Right lobe of liver (tissue), 6 donors: ENCODE measurements around the gene PGAM5. TPM values are rescaled to one million over a fixed set of nuclear protein-coding genes. Genes with fewer than 3 reads are reported as not detected.
A peak's percentile ranks its signal among the peaks of the same experiment; 100 is the strongest.
"Not testable (repeated sequence)": the region's sequence is repeated elsewhere in the genome, so short reads cannot be mapped to it uniquely, and the experiment has no call there.

Source experiments
- ATAC-seq, 4 donors: fragments of 200-7000 bp; cut with Tn5 transposase; one replicate each; pipeline ENCODE4 v1.9.1; 2020; ENCODE audit warnings: mild to moderate bottlenecking in 4 of 4, moderate library complexity in 4 of 4
- DNase-seq, 3 donors: peaks; one replicate each; pipeline ENCODE4 v3.0.0-alpha.2; 2020
- H3K27ac ChIP-seq, 3 donors: fragments of 200-600 bp; one replicate each; pipeline ENCODE4 v1.8.0; 2022
- H3K27me3 ChIP-seq, 2 donors: fragments of 200-600 bp; one replicate each; pipeline ENCODE4 v1.8.0; 2022
- H3K36me3 ChIP-seq, 4 donors: fragments of 200-600 bp; sonication (generic) in 1 of 4; one replicate each; pipeline versions ENCODE4 v1.5.1 to v1.8.0; 2017 to 2022; ENCODE audit warnings: control low read depth in 1 of 4
- H3K4me1 ChIP-seq, 4 donors: fragments of 200-600 bp; sonication (generic) in 1 of 4; one replicate each; pipeline versions ENCODE4 v1.5.1 to v1.8.0; 2017 to 2022; ENCODE audit warnings: control low read depth in 1 of 4
- H3K4me3 ChIP-seq, 3 donors: fragments of 200-600 bp; one replicate each; pipeline ENCODE4 v1.8.0; 2022
- H3K9me3 ChIP-seq, 4 donors: fragments of 200-600 bp; sonication (generic) in 1 of 4; one replicate each; pipeline versions ENCODE4 v1.5.1 to v1.8.0; 2017 to 2022; ENCODE audit warnings: control low read depth in 1 of 4
- POLR2A ChIP-seq: fragments of 450-650 bp; IDR thresholded peaks from one replicate; pipeline ENCODE4 v1.6.1; 2017; ENCODE audit warnings: antibody characterized with exemption, mild to moderate bottlenecking
- WGBS: methylation state at CpG from one replicate; pipeline ENCODE4 v1.1.6; 2018; ENCODE audit warnings: low coverage, low lambda C conversion rate; ENCODE audit not compliant: insufficient coverage; ENCODE audit errors: missing lambda C conversion rate; 5-methylcytosine and 5-hydroxymethylcytosine counted together
- intact Hi-C, 2 donors: fragments of 100-400 bp; cut with DNase I; formaldehyde crosslinking; loops; one replicate each; pipeline versions ENCODE4 v1.11.2 to v1.14.1; 2022
- total RNA-seq, 6 experiments: library from RNA; depleted of rRNA in 2 of 6; stranded (reverse); fragments of >200 nt in 2 of 6; fragmentation: NEBNext Ultra II Directional in 3 of 6; extraction: Animal tissue kit (Norgen Biotek cat#: 25700) in 3 of 6; gene quantifications; one replicate each; pipeline versions ENCODE4 v1.1.0 to v1.2.4, GENCODE V29; 2016 to 2023
- TF ChIP-seq, protein P1 (sequence below), 4 donors: fragments of 200-600 bp in 3 of 4; fragments of 450-650 bp in 1 of 4; IDR thresholded peaks; one replicate each; pipeline versions ENCODE4 v1.5.1 to v1.8.0; 2016 to 2022; ENCODE audit warnings: antibody characterized with exemption in 4 of 4, mild to moderate bottlenecking in 2 of 4
- donor health status: DM: no; HTN: yes; CAD: no.
- donor health status: DM: no; HTN: no; CAD: no.
- donor health status: DM: no; HTN: no; CAD: no.
- donor health status: DM: no; HTN: yes; CAD: no.
- donor health status: DM: no; HTN: yes; CAD: no.

Gene PGAM5
- total RNA-seq, 6 experiments from 2014 or later, result 22.7 to 50.7 (median 27.6) TPM

DNA sequence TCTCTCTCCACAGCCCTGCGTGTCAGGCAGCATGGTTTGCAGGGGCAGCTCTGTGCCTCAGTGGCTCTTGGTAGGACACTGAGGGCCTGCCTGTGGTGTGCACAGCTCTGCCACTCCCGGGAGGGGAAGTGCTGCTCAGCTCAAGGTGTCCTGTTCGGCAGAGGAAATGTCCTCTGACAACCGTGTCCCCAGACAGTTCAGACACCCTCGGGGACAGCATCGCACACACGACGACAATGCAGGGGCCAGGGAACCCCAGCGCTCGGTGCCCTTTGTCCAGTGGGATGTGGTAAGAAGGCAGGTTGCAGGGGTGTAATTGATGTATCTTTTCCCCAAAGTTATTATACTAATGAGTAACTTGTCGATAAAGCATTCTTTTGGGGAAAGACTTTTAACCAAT, 36.8 kb downstream of the PGAM5 start:
- no peaks in the 10 kb centered on the region for H3K4me1 ChIP-seq
- TF ChIP-seq, protein P1, sequence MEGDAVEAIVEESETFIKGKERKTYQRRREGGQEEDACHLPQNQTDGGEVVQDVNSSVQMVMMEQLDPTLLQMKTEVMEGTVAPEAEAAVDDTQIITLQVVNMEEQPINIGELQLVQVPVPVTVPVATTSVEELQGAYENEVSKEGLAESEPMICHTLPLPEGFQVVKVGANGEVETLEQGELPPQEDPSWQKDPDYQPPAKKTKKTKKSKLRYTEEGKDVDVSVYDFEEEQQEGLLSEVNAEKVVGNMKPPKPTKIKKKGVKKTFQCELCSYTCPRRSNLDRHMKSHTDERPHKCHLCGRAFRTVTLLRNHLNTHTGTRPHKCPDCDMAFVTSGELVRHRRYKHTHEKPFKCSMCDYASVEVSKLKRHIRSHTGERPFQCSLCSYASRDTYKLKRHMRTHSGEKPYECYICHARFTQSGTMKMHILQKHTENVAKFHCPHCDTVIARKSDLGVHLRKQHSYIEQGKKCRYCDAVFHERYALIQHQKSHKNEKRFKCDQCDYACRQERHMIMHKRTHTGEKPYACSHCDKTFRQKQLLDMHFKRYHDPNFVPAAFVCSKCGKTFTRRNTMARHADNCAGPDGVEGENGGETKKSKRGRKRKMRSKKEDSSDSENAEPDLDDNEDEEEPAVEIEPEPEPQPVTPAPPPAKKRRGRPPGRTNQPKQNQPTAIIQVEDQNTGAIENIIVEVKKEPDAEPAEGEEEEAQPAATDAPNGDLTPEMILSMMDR (IDR thresholded peaks at IDR 0.05), result no peak
- TF ChIP-seq POLR2A, result no peak
- no peak overlapping the region for H3K4me3 ChIP-seq
- intact Hi-C loops, result no loop called here
- WGBS, result 97% methylated on average over 9 of the region's 11 CpGs
- no peaks in the 10 kb centered on the region for H3K27me3 ChIP-seq
- peaks cover 7 to 87% (median 33%) of the 10 kb centered on the region in 4 donors for H3K36me3 ChIP-seq
- no peak overlapping the region for H3K27ac ChIP-seq
- DNase-seq, result peak in 1 of 3 donors; percentile 7
- H3K9me3 ChIP-seq, result no peaks in the 10 kb centered on the region
- ATAC-seq, result no peak

DNA sequence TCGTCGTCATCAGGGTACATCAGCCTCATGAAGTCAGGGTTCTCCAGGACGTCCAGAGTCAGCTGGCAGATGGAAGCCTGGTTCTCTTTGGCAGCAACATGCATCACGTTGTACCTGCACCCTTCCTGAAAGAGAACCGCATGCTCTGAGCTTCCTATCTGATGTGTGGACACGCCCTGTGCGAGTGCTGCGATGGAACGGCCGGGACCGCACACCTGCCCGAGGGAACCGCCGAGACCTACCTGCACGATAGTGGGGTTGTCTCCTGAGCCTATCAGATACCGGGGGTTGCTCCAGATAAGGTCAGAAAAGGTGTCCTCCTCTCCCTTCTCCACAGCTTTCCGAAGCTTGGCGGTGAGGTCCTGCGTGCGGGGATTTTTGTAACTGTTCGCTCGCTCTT, 37.3 kb downstream of the PGAM5 start:
- no peak overlapping the region for H3K27ac ChIP-seq
- ATAC-seq (no peak), DNase-seq (peak in 1 of 3 donors; percentile 5)
- TF ChIP-seq, protein P1 (IDR thresholded peaks at IDR 0.05), result no peak
- no peak for TF ChIP-seq POLR2A
- H3K36me3 ChIP-seq, result peaks cover 7 to 87% (median 34%) of the 10 kb centered on the region in 4 donors
- no peak overlapping the region for H3K4me3 ChIP-seq
- H3K9me3 ChIP-seq, result no peaks in the 10 kb centered on the region
- no peaks in the 10 kb centered on the region for H3K27me3 ChIP-seq
- intact Hi-C loops, result no loop called here
- no peaks in the 10 kb centered on the region for H3K4me1 ChIP-seq
- WGBS, result no CpG with 5 or more reads among the region's 22 CpGs

DNA sequence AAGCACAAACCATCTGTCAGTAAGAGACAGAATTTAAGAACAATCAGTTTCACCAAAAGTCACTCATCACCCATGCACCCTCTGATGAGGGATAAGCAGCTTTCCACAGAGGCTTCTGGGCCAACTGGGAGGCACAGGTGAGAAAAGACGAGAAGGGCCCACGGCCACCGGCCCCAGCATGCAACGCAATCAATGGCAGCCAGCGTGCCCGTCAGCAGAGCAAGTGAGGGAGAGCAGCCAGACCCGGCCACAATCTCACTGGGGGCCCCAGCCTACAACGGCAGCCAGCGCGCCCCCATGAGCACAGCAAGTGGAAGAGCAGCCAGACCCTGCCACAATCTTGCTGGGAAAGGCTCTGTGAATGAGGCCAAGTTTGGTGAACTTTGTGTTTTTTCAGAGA, 37.7 kb downstream of the PGAM5 start:
- DNase-seq (peak in 1 of 3 donors; percentile 8), ATAC-seq (no peak)
- no CpG with 5 or more reads among the region's 10 CpGs for WGBS
- H3K27ac ChIP-seq, result no peak overlapping the region
- H3K27me3 ChIP-seq, result no peaks in the 10 kb centered on the region
- intact Hi-C loops, result no loop called here
- TF ChIP-seq, protein P1 (IDR thresholded peaks at IDR 0.05), result no peak
- no peak for TF ChIP-seq POLR2A
- no peaks in the 10 kb centered on the region for H3K4me1 ChIP-seq
- H3K4me3 ChIP-seq, result no peak overlapping the region
- no peaks in the 10 kb centered on the region for H3K9me3 ChIP-seq
- peaks cover 7 to 87% (median 36%) of the 10 kb centered on the region in 4 donors for H3K36me3 ChIP-seq

DNA sequence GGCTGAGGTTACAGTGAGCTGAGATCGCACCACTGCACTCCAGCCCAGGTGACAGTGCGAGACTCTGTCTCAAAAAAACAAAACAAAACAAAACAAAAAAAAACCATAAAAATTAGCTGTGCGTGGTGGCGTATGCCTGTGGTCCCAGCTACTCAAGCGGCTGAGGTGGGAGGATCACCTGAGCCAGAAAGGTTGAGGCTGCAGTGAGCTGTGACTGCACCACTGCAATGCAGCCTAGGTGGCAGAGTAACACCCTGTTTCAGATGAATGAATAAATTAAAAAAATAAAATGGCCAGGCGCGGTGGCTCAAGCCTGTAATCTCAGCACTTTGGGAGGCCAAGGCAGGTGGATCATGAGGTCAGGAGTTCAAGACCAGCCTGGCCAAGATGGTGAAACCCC, 43.0 kb downstream of the PGAM5 start:
- H3K27me3 ChIP-seq, H3K4me3 ChIP-seq, H3K4me1 ChIP-seq, ATAC-seq, intact Hi-C loops, H3K9me3 ChIP-seq, H3K27ac ChIP-seq, DNase-seq: not testable (repeated sequence)
- WGBS, result 100% methylated on average over 5 of the region's 7 CpGs
- H3K36me3 ChIP-seq, result peaks cover 0 to 52% (median 28%) of the 10 kb centered on the region in 4 donors

DNA sequence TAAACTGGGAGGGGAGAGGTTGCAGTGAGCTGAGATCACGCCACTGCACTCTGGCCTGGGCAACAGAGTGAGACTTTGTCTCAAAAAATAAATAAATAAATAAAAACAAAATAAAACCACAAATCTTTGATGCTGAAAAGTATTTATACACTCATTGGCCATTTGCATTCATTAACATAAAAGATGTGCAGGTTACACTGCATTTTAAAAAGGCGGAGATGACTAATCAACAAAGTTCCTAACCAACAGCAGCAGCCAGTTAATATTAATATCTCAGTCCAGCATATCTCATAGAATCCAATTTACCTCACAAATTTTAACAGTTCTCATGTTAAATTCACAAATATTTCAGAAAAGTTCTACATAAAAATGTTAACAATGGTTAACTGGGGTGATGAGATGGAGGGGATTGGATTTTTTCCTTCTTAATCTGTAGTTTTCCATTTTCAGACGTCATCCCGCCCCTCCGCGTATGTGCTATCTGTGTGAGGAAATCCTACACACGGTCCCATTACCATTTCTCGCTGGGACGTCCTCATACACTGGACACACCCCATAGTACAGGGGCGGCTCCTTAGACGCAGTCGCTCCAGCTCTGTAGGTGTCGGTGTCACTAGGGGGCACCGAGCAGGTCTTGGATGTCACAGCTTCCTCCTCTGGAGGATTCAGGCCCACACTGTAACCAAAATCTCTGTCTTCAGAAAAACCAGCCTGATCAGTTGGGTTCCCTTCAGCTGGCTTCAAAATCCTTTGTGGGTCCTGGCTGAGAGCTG, 43.7 kb downstream of the PGAM5 start:
- TF ChIP-seq, protein P1 (IDR thresholded peaks at IDR 0.05), result no peak
- TF ChIP-seq POLR2A, result no peak
- Histone ChIP-seq H3K9me3 (no peaks in the 10 kb centered on the region), H3K4me1 (no peaks in the 10 kb centered on the region), H3K27ac (no peak overlapping the region), H3K36me3 (peaks cover 0 to 45% (median 25%) of the 10 kb centered on the region in 4 donors), H3K4me3 (no peak overlapping the region), H3K27me3 (no peaks in the 10 kb centered on the region)
- WGBS, result 81% methylated on average over 10 of the region's 14 CpGs
- intact Hi-C loops, result no loop called here
- ATAC-seq (no peak), DNase-seq (no peak)

DNA sequence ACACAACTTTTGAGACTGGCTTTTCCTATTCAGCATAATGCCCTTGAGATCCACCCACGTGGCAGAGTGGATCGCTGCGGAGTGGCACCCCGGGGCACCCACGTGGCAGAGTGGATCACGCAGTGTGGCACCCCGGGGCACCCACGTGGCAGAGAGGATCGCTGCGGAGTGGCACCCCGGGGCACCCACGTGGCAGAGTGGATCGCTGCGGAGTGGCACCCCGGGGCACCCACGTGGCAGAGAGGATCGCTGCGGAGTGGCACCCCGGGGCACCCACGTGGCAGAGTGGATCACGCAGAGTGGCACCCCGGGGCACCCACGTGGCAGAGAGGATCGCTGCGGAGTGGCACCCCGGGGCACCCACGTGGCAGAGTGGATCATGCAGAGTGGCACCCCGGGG, 48.2 kb downstream of the PGAM5 start:
- WGBS, result 76% methylated on average over 2 of the region's 28 CpGs
- H3K27ac ChIP-seq, H3K4me3 ChIP-seq, H3K27me3 ChIP-seq, ATAC-seq, intact Hi-C loops, H3K9me3 ChIP-seq, H3K36me3 ChIP-seq, H3K4me1 ChIP-seq: not testable (repeated sequence)
- peak in 1 of 3 donors; percentile 17 for DNase-seq
